Measurements from ENCODE around the gene FGD5.

FGD5 gene

GRCh38 chr3:14823393-14823792, 4.6 kb downstream of the FGD5 start:
- Histone ChIP-seq H3K4me3 (ENCODE audit: low read length in 2 of 2) (no peak overlapping the region), H3K27ac (replicated peaks; ENCODE audit: low read length) (no peak overlapping the region), H2AFZ (ENCODE audit: low read length) (no peak overlapping the region), H2AK5ac (ENCODE audit: low read depth, low read length) (no peak overlapping the region), H4K91ac (ENCODE audit: low read depth, low read length, poor library complexity) (no peak overlapping the region), H3K4me2 (ENCODE audit: insufficient read depth, low read length, poor library complexity, severe bottlenecking) (no peak overlapping the region), H3K36me3 (replicated peaks in 1 of 2; ENCODE audit: control insufficient read depth in 2 of 2, insufficient read depth in 2 of 2, low read length in 2 of 2) (no peaks in the 10 kb centered on the region), H4K8ac (ENCODE audit: low read depth, low read length) (no peak overlapping the region), H2BK5ac (ENCODE audit: low read length) (no peak overlapping the region), H2BK12ac (ENCODE audit: low read length) (no peak overlapping the region), H3K9ac (ENCODE audit: low read depth, low read length, poor library complexity) (no peak overlapping the region), H3K79me1 (ENCODE audit: low read depth, low read length) (no peaks in the 10 kb centered on the region), H2BK15ac (ENCODE audit: low read length) (no peak overlapping the region), H3K9me3 (replicated peaks in 1 of 2; ENCODE audit: control insufficient read depth in 2 of 2, insufficient read depth in 1 of 2, low read depth in 1 of 2, low read length in 2 of 2) (no peaks in the 10 kb centered on the region), H3K4me1 (ENCODE audit: control insufficient read depth in 2 of 2, insufficient read depth in 1 of 2, low read depth in 1 of 2, low read length in 2 of 2) (peaks cover 0 to 6% of the 10 kb centered on the region in 2 donors), H3K4ac (ENCODE audit: low read length) (no peak overlapping the region), H3K23ac (ENCODE audit: low read depth, low read length, poor library complexity) (no peak overlapping the region), H3K18ac (ENCODE audit: low read length) (no peak overlapping the region), H3K27me3 (ENCODE audit: control insufficient read depth in 3 of 3, insufficient read depth in 3 of 3, low read depth in 1 of 3, low read length in 3 of 3) (peaks cover 0 to 49% (median 2%) of the 10 kb centered on the region in 3 experiments), H3K14ac (ENCODE audit: low read length) (no peak overlapping the region), H2BK120ac (ENCODE audit: low read depth, low read length) (no peak overlapping the region)
- DNase-seq (ENCODE audit: low spot score): no peak
- no CpG with 5 or more reads among the region's 2 CpGs for WGBS, 2 donors (ENCODE audit: extremely low coverage in 2 of 2, insufficient read length in 2 of 2, insufficient replicate concordance in 1 of 2)

GRCh38 chr3:14823910-14824629, 5.3 kb downstream of the FGD5 start:
- no peak overlapping the region for H3K9ac ChIP-seq (ENCODE audit: low read depth, low read length, poor library complexity)
- H3K27ac ChIP-seq (replicated peaks; ENCODE audit: low read length): no peak overlapping the region
- H2AFZ ChIP-seq (ENCODE audit: low read length): no peak overlapping the region
- H2BK15ac ChIP-seq (ENCODE audit: low read length): no peak overlapping the region
- H3K79me1 ChIP-seq (ENCODE audit: low read depth, low read length): no peaks in the 10 kb centered on the region
- H3K14ac ChIP-seq (ENCODE audit: low read length): no peak overlapping the region
- H4K8ac ChIP-seq (ENCODE audit: low read depth, low read length): no peak overlapping the region
- H3K4me1 ChIP-seq (ENCODE audit: control insufficient read depth in 2 of 2, insufficient read depth in 1 of 2, low read depth in 1 of 2, low read length in 2 of 2): peaks cover 0 to 6% of the 10 kb centered on the region in 2 donors
- H2BK12ac ChIP-seq (ENCODE audit: low read length): peak overlapping the region; percentile 10
- no peak overlapping the region for H3K4ac ChIP-seq (ENCODE audit: low read length)
- no peak overlapping the region for H2BK120ac ChIP-seq (ENCODE audit: low read depth, low read length)
- no peak overlapping the region for H2BK5ac ChIP-seq (ENCODE audit: low read length)
- H4K91ac ChIP-seq (ENCODE audit: low read depth, low read length, poor library complexity): no peak overlapping the region
- no peaks in the 10 kb centered on the region for H3K36me3 ChIP-seq (replicated peaks in 1 of 2; ENCODE audit: control insufficient read depth in 2 of 2, insufficient read depth in 2 of 2, low read length in 2 of 2)
- H3K9me3 ChIP-seq (replicated peaks in 1 of 2; ENCODE audit: control insufficient read depth in 2 of 2, insufficient read depth in 1 of 2, low read depth in 1 of 2, low read length in 2 of 2): no peaks in the 10 kb centered on the region
- H2AK5ac ChIP-seq (ENCODE audit: low read depth, low read length): peak overlapping the region; percentile 26
- H3K4me2 ChIP-seq (ENCODE audit: insufficient read depth, low read length, poor library complexity, severe bottlenecking): no peak overlapping the region
- no CpG with 5 or more reads among the region's 13 CpGs for WGBS, 2 donors (ENCODE audit: extremely low coverage in 2 of 2, insufficient read length in 2 of 2, insufficient replicate concordance in 1 of 2)
- H3K23ac ChIP-seq (ENCODE audit: low read depth, low read length, poor library complexity): no peak overlapping the region
- no peak overlapping the region for H3K18ac ChIP-seq (ENCODE audit: low read length)
- H3K27me3 ChIP-seq (ENCODE audit: control insufficient read depth in 3 of 3, insufficient read depth in 3 of 3, low read depth in 1 of 3, low read length in 3 of 3): peaks cover 0 to 49% (median 2%) of the 10 kb centered on the region in 3 experiments
- no peak for DNase-seq (ENCODE audit: low spot score)
- no peak overlapping the region for H3K4me3 ChIP-seq (ENCODE audit: low read length in 2 of 2)

- Histone ChIP-seq H2BK120ac (ENCODE audit: low read depth, low read length) (no peak overlapping the region), H2BK5ac (ENCODE audit: low read length) (no peak overlapping the region), H2AFZ (ENCODE audit: low read length) (no peak overlapping the region), H4K91ac (ENCODE audit: low read depth, low read length, poor library complexity) (no peak overlapping the region), H3K79me1 (ENCODE audit: low read depth, low read length) (no peaks in the 10 kb centered on the region), H3K4me1 (ENCODE audit: control insufficient read depth in 2 of 2, insufficient read depth in 1 of 2, low read depth in 1 of 2, low read length in 2 of 2) (peaks cover 0 to 7% of the 10 kb centered on the region in 2 donors), H3K36me3 (replicated peaks in 1 of 2; ENCODE audit: control insufficient read depth in 2 of 2, insufficient read depth in 2 of 2, low read length in 2 of 2) (no peaks in the 10 kb centered on the region), H2BK15ac (ENCODE audit: low read length) (no peak overlapping the region), H3K14ac (ENCODE audit: low read length) (no peak overlapping the region), H2BK12ac (ENCODE audit: low read length) (no peak overlapping the region), H3K4me2 (ENCODE audit: insufficient read depth, low read length, poor library complexity, severe bottlenecking) (no peak overlapping the region), H4K8ac (ENCODE audit: low read depth, low read length) (no peak overlapping the region), H3K23ac (ENCODE audit: low read depth, low read length, poor library complexity) (no peak overlapping the region), H3K27ac (replicated peaks; ENCODE audit: low read length) (no peak overlapping the region), H2AK5ac (ENCODE audit: low read depth, low read length) (no peak overlapping the region), H3K4me3 (ENCODE audit: low read length in 2 of 2) (no peak overlapping the region), H3K4ac (ENCODE audit: low read length) (no peak overlapping the region), H3K9me3 (replicated peaks in 1 of 2; ENCODE audit: control insufficient read depth in 2 of 2, insufficient read depth in 1 of 2, low read depth in 1 of 2, low read length in 2 of 2) (no peaks in the 10 kb centered on the region), H3K27me3 (ENCODE audit: control insufficient read depth in 3 of 3, insufficient read depth in 3 of 3, low read depth in 1 of 3, low read length in 3 of 3) (peaks cover 0 to 49% (median 2%) of the 10 kb centered on the region in 3 experiments), H3K9ac (ENCODE audit: low read depth, low read length, poor library complexity) (no peak overlapping the region), H3K18ac (ENCODE audit: low read length) (no peak overlapping the region)
- DNase-seq (ENCODE audit: low spot score): no peak
- no CpG with 5 or more reads among the region's 2 CpGs for WGBS, 2 donors (ENCODE audit: extremely low coverage in 2 of 2, insufficient read length in 2 of 2, insufficient replicate concordance in 1 of 2)
Observed at GRCh38 chr3:14824646-14825045, 5.9 kb downstream of the FGD5 start.

GRCh38 chr3:14826069-14826468, 7.3 kb downstream of the FGD5 start:
- Histone ChIP-seq H3K9me3 (replicated peaks in 1 of 2; ENCODE audit: control insufficient read depth in 2 of 2, insufficient read depth in 1 of 2, low read depth in 1 of 2, low read length in 2 of 2) (no peaks in the 10 kb centered on the region), H3K9ac (ENCODE audit: low read depth, low read length, poor library complexity) (no peak overlapping the region), H4K8ac (ENCODE audit: low read depth, low read length) (no peak overlapping the region), H2AK5ac (ENCODE audit: low read depth, low read length) (no peak overlapping the region), H2BK5ac (ENCODE audit: low read length) (no peak overlapping the region), H4K91ac (ENCODE audit: low read depth, low read length, poor library complexity) (no peak overlapping the region), H3K79me1 (ENCODE audit: low read depth, low read length) (no peaks in the 10 kb centered on the region), H3K4me2 (ENCODE audit: insufficient read depth, low read length, poor library complexity, severe bottlenecking) (no peak overlapping the region), H2BK15ac (ENCODE audit: low read length) (no peak overlapping the region), H3K27ac (replicated peaks; ENCODE audit: low read length) (no peak overlapping the region), H3K4me3 (ENCODE audit: low read length in 2 of 2) (no peak overlapping the region), H2BK12ac (ENCODE audit: low read length) (no peak overlapping the region), H3K23ac (ENCODE audit: low read depth, low read length, poor library complexity) (no peak overlapping the region), H2AFZ (ENCODE audit: low read length) (no peak overlapping the region), H3K4me1 (ENCODE audit: control insufficient read depth in 2 of 2, insufficient read depth in 1 of 2, low read depth in 1 of 2, low read length in 2 of 2) (peaks cover 0 to 8% of the 10 kb centered on the region in 2 donors), H3K36me3 (replicated peaks in 1 of 2; ENCODE audit: control insufficient read depth in 2 of 2, insufficient read depth in 2 of 2, low read length in 2 of 2) (no peaks in the 10 kb centered on the region), H3K27me3 (ENCODE audit: control insufficient read depth in 3 of 3, insufficient read depth in 3 of 3, low read depth in 1 of 3, low read length in 3 of 3) (peaks cover 0 to 54% (median 2%) of the 10 kb centered on the region in 3 experiments), H3K4ac (ENCODE audit: low read length) (no peak overlapping the region), H2BK120ac (ENCODE audit: low read depth, low read length) (no peak overlapping the region), H3K18ac (ENCODE audit: low read length) (no peak overlapping the region), H3K14ac (ENCODE audit: low read length) (no peak overlapping the region)
- DNase-seq (ENCODE audit: low spot score): no peak
- whole genome bisulfite sequencing, 2 donors (ENCODE audit: extremely low coverage in 2 of 2, insufficient read length in 2 of 2, insufficient replicate concordance in 1 of 2): no CpG with 5 or more reads among the region's 4 CpGs

Data from neuronal stem cell (in vitro differentiated cells).